BJ (cell line): ENCODE measurements around the gene C1orf159. TPM values are rescaled to one million over a fixed set of nuclear protein-coding genes. Genes with fewer than 3 reads are reported as not detected.
"Not testable (repeated sequence)": the region's sequence is repeated elsewhere in the genome, so short reads cannot be mapped to it uniquely, and the experiment has no call there.

Source experiments
- CTCF ChIA-PET: fragments of 350-600 bp; formaldehyde crosslinking; extraction: SDS; loops from one replicate; lab custom pipeline; 2021; ENCODE audit warnings: antibody characterized with exemption, inconsistent platforms; lab: Yijun Ruan, JAX
- POLR2A ChIA-PET: fragments of 300-600 bp; sonication (Branson Sonifier 250); formaldehyde crosslinking; extraction: SDS; loops from one replicate; lab custom pipeline; 2021; ENCODE audit warnings: antibody characterized with exemption; lab: Charles Lee
- DNase-seq: peaks from one replicate; pipeline ENCODE4 v3.0.0-alpha.2; 2011; ENCODE audit warnings: low read depth
- H3K27me3 ChIP-seq: 2 replicates; pipeline ENCODE4 v1.6.0; 2011; ENCODE audit warnings: low read length; ENCODE audit not compliant: control insufficient read depth, insufficient read depth
- H3K36me3 ChIP-seq: 2 replicates; pipeline ENCODE4 v1.5.1; 2011; ENCODE audit warnings: low read length; ENCODE audit not compliant: control insufficient read depth, insufficient read depth
- H3K4me3 ChIP-seq: 2 replicates; pipeline ENCODE4 v1.5.1; 2011; ENCODE audit warnings: low read depth, mild to moderate bottlenecking, control low read depth, low read length
- CTCF ChIP-seq: IDR thresholded peaks from 2 replicates; pipeline ENCODE4 v1.5.1; 2011; ENCODE audit warnings: low read depth, mild to moderate bottlenecking, control low read depth, inconsistent platforms, low read length, moderate library complexity; ENCODE audit not compliant: insufficient read depth
- polyA plus RNA-seq: library from polyadenylated mRNA; depleted of rRNA; stranded (reverse); fragments of >200 nt; gene quantifications from 2 replicates; pipeline ENCODE4 v1.2.3, GENCODE V29; 2011

The C1orf159 gene
- polyA plus RNA-seq, 1 experiment: 8.9 TPM

- no peak overlapping the region for H3K4me3 ChIP-seq
- no peak for DNase-seq
- H3K27me3 ChIP-seq: no peaks in the 10 kb centered on the region
- TF ChIP-seq CTCF: no peak
- ChIA-PET CTCF (interaction anchor here (0.6 kb wide), 2 partner anchors 152 to 1058 kb away, joined by 3 read pairs; no protein-coding TSS in a partner anchor), POLR2A (no interaction called here)
- peaks cover 1% of the 10 kb centered on the region; the same call in 1 of the 2 replicates for H3K36me3 ChIP-seq
These were observed 17.0 kb downstream of the C1orf159 start for GRCh38 chr1:1098681-1099421.

GRCh38 chr1:1096136-1096535 lies 19.8 kb downstream of the C1orf159 start:
- H3K27me3 ChIP-seq, H3K4me3 ChIP-seq, DNase-seq, POLR2A ChIA-PET, H3K36me3 ChIP-seq, CTCF ChIA-PET: not testable (repeated sequence)

- ChIA-PET CTCF (interaction anchor here (0.6 kb wide), 1 partner anchor 7 kb away, joined by 3 read pairs; no protein-coding TSS in a partner anchor), POLR2A (no interaction called here)
- no peaks in the 10 kb centered on the region; the same call in 1 of the 2 replicates for H3K36me3 ChIP-seq
- TF ChIP-seq CTCF: no peak
- no peak for DNase-seq
- H3K27me3 ChIP-seq: no peaks in the 10 kb centered on the region
- no peak overlapping the region for H3K4me3 ChIP-seq
These were observed 20.9 kb downstream of the C1orf159 start for GRCh38 chr1:1094981-1095380.

GRCh38 chr1:1093610-1093943 lies 22.3 kb downstream of the C1orf159 start:
- no peak overlapping the region for H3K4me3 ChIP-seq
- POLR2A ChIA-PET: no interaction called here
- DNase-seq: no peak

GRCh38 chr1:1092894-1093609 lies 22.8 kb downstream of the C1orf159 start:
- no peak for DNase-seq
- H3K27me3 ChIP-seq: no peaks in the 10 kb centered on the region
- no peak overlapping the region for H3K4me3 ChIP-seq
- CTCF ChIA-PET: no interaction called here
- no peaks in the 10 kb centered on the region; the same call in 1 of the 2 replicates for H3K36me3 ChIP-seq
- POLR2A ChIA-PET: no interaction called here
- TF ChIP-seq CTCF: no peak

More at GRCh38 chr1:1093610-1093943, 22.3 kb downstream of the C1orf159 start:
- Histone ChIP-seq H3K27me3 (no peaks in the 10 kb centered on the region), H3K36me3 (no peaks in the 10 kb centered on the region; the same call in 1 of the 2 replicates)
- CTCF ChIA-PET: no interaction called here
- no peak for TF ChIP-seq CTCF
